Posterior vena cava (tissue), 2 donors: ENCODE results near the gene RASSF6. TPM values are rescaled to one million over a fixed set of nuclear protein-coding genes. Genes with fewer than 3 reads are reported as not detected.
"Not testable (repeated sequence)": the region's sequence is repeated elsewhere in the genome, so short reads cannot be mapped to it uniquely, and the experiment has no call there.

Source experiments
- DNase-seq: peaks from one replicate; pipeline ENCODE4 v3.0.0-alpha.2; 2020; ENCODE audit warnings: low spot score
- intact Hi-C, 2 donors: fragments of 100-400 bp; cut with DNase I; formaldehyde crosslinking; loops; one replicate each; pipeline versions ENCODE4 v1.14.1 to v1.14.2; 2022 to 2023
- total RNA-seq, 2 donors: library from RNA; stranded (reverse); fragmentation: NEBNext Ultra II Directional; extraction: Animal tissue kit (Norgen Biotek cat#: 25700); gene quantifications; one replicate each; pipeline ENCODE4 v1.2.1, GENCODE V29; 2021
- donor health status: DM: yes; HTN: yes; CAD: no.
- donor health status: DM: yes; HTN: yes; CAD: no.

Gene RASSF6
- total RNA-seq, 2 donors from 2014 or later, result not detected

- intact Hi-C loops, result no loop called here
- DNase-seq, result no peak
Measured at GRCh38 chr4:73615613-73616012, 4.6 kb downstream of the RASSF6 start.

DNA sequence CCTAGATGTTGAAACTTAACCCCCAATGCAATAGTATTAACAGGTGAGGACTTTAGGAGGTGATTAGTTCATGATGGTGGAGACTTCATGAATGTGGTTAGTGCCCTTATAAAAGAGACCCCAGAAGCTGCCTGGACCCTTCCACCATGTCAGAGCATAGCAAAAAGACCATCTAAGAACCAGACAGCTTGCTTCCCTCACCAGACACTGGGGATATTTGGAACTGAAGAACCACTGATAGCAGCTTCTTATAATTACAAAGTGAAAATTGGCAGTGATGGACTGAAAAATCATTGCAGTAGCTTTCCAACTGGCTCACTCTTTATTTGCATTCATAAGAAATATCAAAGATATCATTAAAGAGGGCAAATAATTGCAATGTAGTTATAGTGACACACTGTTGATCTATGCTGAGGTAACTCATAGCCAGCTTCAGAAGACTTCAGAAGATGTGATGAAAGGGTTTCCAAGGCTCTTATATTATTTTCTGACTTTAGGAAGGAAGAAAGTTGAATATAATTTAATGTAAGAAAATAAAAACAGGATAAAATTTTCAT is 5.8 kb downstream of the RASSF6 start:
- intact Hi-C loops, result no loop called here
- no peak for DNase-seq

DNA sequence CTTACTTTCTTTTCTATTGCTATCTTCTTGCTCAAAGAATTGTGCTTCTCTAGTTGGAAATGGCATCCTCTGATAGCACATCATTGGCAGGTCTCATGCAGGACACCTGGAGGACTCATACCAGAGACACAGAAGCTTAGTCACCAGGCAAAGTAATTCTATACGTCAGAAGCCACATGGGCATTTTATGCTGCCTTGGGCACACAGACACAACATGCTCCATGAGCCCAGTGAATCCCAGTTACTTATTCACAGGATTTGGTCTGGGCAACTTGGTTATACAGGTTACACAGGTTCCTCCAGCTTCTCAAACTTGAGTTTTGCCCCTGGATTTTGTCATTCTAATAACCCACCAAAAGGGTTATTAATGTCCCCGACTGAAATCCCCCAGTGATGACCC is 7.1 kb downstream of the RASSF6 start:
- intact Hi-C loops, result no loop called here

DNA sequence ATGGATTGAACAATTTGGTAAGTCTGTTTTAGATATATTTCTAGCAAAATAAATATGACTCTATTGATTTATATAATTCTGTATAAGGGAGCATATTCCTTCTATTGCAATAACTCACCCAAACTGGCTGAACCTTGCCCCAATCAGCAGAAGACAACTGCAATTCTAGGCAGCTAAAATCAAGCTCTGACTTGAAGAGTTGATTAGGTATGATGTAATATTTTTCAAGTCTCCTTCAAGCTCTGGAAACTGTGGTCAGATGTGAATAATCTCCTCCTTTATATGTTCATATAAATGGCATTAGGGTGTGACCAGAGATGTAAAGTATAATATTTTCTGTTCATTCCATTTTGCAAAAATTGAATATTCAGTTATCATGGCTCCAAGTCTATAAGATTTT is 8.2 kb downstream of the RASSF6 start:
- no peak for DNase-seq
- intact Hi-C loops, result no loop called here

More for the DNA sequence above, 7.1 kb downstream of the RASSF6 start:
- DNase-seq, result no peak

- intact Hi-C loops, result no loop called here
- DNase-seq, result no peak
Measured at GRCh38 chr4:73609706-73610105, 10.5 kb downstream of the RASSF6 start.

DNA sequence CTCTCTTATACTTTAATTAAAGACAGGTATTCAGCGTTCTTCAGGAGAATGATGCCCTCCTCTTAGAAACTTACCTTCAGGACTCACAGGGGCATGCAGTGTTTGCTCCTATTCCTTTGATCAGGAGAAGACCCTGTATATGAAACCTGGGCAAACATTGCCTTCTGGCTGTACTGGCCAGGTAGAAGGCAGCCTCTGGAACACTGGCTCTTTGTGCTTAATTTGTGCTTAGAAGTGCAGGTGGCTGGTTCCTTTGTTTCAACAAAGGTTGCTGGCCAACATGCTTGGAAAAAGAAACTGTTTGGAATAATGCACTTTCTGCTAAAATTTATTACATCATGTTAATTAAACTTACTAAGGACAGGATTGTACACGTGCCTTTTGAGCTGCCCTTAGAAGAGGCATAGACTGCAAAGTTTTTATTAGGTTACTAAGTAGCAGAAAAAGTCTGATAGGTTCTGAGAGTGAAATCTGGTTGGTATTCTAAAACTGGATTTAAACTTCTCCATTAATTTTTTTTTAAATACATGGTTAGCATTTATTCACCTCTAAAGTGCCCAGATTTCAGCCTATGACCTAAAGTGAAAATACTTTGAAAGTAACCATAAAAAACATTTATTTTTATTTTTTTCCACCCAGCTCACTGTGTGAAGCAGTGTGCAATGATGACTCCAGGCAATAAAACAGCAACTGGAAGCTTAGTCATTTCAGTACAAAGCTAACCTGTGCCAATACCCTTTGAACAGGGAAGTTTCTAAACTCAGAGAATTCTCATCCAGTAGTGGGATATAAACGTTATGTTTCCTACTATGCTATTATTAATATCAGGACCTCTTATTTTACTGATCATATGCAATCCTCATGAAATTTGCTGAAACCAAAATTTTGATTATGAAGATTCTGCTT is 11.3 kb downstream of the RASSF6 start:
- intact Hi-C loops, result no loop called here
- DNase-seq, result no peak

DNA sequence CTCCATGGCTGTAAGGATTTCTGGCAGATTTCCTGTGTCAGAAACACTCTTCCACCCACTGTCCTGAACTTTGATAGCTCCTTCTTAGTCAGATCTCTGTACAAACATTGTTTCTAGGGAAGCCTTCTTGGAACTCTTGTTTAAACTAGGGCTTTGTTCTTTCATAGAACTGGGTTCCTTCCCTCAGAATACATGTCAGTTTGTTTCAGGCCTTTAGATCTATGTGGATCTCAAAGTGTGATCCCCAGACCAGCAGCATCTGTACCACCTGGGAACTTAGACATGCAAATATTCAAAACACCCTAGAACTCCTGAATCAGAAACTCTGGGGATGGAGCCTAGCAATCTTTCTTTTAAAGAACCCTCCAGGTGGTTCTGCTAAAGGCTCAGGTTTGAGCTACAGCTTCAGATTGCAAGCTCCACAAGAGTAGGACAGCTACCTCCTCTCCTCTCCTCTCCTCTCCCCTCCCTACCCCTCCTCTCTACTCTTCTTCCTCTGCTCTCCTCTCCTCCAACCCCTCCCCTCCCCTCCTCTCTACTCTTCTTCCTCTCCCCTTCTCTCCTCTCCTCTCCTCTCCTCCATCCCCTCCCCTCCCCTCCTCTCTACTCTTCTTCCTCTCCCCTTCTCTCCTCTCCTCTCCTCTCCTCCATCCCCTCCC is 12.7 kb downstream of the RASSF6 start:
- no peak for DNase-seq
- intact Hi-C loops, result no loop called here

DNA sequence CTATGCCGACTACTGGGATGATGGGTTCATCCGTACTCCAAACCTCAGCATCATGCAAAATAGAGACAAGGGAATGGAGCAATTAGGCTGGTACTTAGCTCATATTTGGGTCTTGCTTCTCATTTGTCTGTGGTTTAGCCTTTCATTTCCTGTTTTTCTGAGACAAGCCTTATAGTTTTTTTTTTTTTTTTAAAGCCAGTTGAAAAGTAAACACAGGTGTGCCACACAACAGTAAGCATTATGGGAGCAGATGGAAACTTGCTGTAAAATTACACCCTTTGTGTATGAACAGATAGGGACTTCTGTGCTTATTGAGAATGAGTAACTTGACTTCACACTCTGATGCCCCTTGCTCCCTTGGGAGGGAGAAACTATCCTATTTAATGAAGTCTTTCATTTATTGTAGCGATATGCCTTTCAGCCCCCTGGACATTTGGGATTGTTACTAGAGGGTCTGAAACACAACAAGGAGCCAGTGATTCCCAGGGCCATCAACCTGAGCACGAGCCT is 13.7 kb downstream of the RASSF6 start:
- intact Hi-C loops, result no loop called here
- DNase-seq, result no peak

GRCh38 chr4:73603854-73604584 is 16.2 kb downstream of the RASSF6 start:
- no peak for DNase-seq
- intact Hi-C loops, result no loop called here

DNA sequence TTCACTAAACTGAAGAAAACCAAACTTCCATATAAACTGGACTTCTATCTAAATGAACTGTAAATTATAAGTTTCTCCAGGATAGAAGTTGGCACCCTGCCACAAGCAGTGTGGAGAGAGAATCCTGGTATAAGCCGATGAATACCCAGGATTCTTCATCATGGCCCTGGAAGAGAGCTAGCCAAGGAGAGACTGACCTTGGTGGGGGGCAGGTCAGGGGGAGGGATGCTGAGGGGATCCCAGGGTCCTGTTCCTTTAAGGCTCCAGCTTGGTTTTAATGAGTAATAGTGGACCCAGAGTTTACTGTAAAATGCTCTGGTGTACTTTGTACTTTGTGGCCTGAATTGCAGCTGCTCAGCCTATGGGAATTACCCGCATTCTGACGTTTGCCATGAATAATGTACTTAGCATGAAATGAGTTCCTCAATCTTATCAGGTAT is 16.9 kb downstream of the RASSF6 start:
- intact Hi-C loops, result no loop called here
- DNase-seq, result no peak

GRCh38 chr4:73600954-73601353 is 19.3 kb downstream of the RASSF6 start:
- intact Hi-C loops, result no loop called here
- DNase-seq, result no peak

GRCh38 chr4:73599182-73599581 is 21.1 kb downstream of the RASSF6 start:
- no peak for DNase-seq
- intact Hi-C loops, result no loop called here

DNA sequence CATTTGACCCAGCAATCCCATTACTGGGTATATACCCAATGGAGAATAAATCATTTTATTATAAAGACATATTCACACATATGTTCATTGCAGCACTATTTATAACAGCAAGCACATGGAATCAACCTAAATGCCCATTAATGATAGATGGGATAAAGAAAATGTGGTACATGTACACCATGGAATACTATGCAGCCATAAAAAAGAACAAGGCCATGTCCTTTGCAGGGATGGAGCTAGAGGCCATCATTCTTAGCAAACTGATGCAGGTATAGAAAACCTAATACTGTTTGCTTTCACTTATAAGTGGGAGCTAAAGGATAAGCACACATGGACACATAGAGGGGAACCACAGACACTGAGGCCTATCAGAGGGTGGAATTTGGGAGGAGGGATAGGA is 22.6 kb downstream of the RASSF6 start:
- intact Hi-C loops, result no loop called here
- DNase-seq, result no peak

- intact Hi-C loops, DNase-seq: not testable (repeated sequence)
Measured at GRCh38 chr4:73597183-73597582, 23.1 kb downstream of the RASSF6 start.

GRCh38 chr4:73596001-73596400 is 24.2 kb downstream of the RASSF6 start:
- intact Hi-C loops, result no loop called here
- no peak for DNase-seq

DNA sequence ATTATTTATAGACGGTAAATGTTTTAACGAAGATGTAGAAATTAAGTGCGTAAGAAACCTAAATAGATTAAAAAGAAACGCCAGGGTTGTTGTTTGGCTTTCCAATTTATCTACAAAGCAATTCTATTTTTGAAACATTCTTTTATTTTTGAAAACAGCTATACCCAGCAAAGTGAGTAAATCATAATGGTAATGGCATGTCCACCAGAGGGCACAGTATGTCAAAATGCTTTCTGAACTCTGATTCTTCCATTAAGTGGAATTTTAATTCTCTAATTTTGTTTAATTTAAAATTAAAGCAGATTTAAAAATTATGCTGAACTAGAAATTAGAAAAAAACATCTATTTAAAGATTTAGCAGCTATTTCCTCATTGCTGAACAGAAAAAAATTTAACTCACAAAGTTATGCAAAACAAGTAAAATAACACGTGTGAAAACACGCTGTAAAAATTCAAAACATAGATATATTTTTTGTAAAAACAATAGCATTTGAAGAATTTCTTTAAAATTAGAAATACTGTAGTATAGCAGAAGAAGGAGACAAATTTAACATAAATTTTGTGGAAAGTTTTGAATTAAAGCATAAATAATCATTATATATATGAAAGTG is 26.5 kb downstream of the RASSF6 start:
- no peak for DNase-seq

GRCh38 chr4:73589887-73590801 is 30.1 kb downstream of the RASSF6 start:
- intact Hi-C loops, result loop anchor here in 1 of 2 donors (5.0 kb wide), 1 partner anchor 712 kb away; no protein-coding TSS in a partner anchor
- DNase-seq, result no peak

More for the DNA sequence above, 26.5 kb downstream of the RASSF6 start:
- intact Hi-C loops, result loop anchor here in 1 of 2 donors (5.0 kb wide), 1 partner anchor 709 kb away; no protein-coding TSS in a partner anchor
